ENCODE measurements around the gene RANBP2. TPM values are rescaled to one million over a fixed set of nuclear protein-coding genes. Genes with fewer than 3 reads are reported as not detected.

The RANBP2 gene
- total RNA-seq, 1 donor from 2014 or later = 70.0 TPM

GRCh38 chr2:108825736-108826135, 106.5 kb downstream of the RANBP2 start:
- Mint-ChIP-seq H3K27me3 (ENCODE audit: low read depth) (no peaks in the 10 kb centered on the region), H3K27ac (no peak overlapping the region), H3K4me1 (ENCODE audit: low read depth) (no peaks in the 10 kb centered on the region), H3K36me3 (ENCODE audit: low read depth) (peaks cover 20% of the 10 kb centered on the region), H3K9me3 (no peaks in the 10 kb centered on the region), H3K4me3 (ENCODE audit: low read depth) (no peak overlapping the region)
- no peak for DNase-seq (ENCODE audit: low spot score)
- intact Hi-C loops (cut with micrococcal nuclease) = no loop called here

GRCh38 chr2:108829578-108830310, 110.5 kb downstream of the RANBP2 start:
- Mint-ChIP-seq H3K27ac (no peak overlapping the region), H3K27me3 (ENCODE audit: low read depth) (no peaks in the 10 kb centered on the region)
- intact Hi-C loops (cut with micrococcal nuclease) = no loop called here

GRCh38 chr2:108833219-108833618, 113.9 kb downstream of the RANBP2 start:
- peak overlapping the region; percentile 47 for H3K27ac Mint-ChIP-seq
- H3K4me3 Mint-ChIP-seq (ENCODE audit: low read depth) = no peak overlapping the region

More at GRCh38 chr2:108829578-108830310, 110.5 kb downstream of the RANBP2 start:
- no peak for DNase-seq (ENCODE audit: low spot score)
- no peak overlapping the region for H3K4me3 Mint-ChIP-seq (ENCODE audit: low read depth)
- H3K9me3 Mint-ChIP-seq = peaks cover 4% of the 10 kb centered on the region
- peaks cover 29% of the 10 kb centered on the region for H3K36me3 Mint-ChIP-seq (ENCODE audit: low read depth)
- peaks cover 13% of the 10 kb centered on the region for H3K4me1 Mint-ChIP-seq (ENCODE audit: low read depth)

GRCh38 chr2:108834620-108835019, 115.3 kb downstream of the RANBP2 start:
- Mint-ChIP-seq H3K4me3 (ENCODE audit: low read depth) (no peak overlapping the region), H3K27ac (peak overlapping the region; percentile 28), H3K27me3 (ENCODE audit: low read depth) (no peaks in the 10 kb centered on the region), H3K9me3 (peaks cover 30% of the 10 kb centered on the region), H3K4me1 (ENCODE audit: low read depth) (peaks cover 19% of the 10 kb centered on the region), H3K36me3 (ENCODE audit: low read depth) (peaks cover 53% of the 10 kb centered on the region)
- intact Hi-C loops (cut with micrococcal nuclease) = no loop called here
- no peak for DNase-seq (ENCODE audit: low spot score)

More at GRCh38 chr2:108833219-108833618, 113.9 kb downstream of the RANBP2 start:
- no peak for DNase-seq (ENCODE audit: low spot score)
- H3K4me1 Mint-ChIP-seq (ENCODE audit: low read depth) = peaks cover 19% of the 10 kb centered on the region
- H3K36me3 Mint-ChIP-seq (ENCODE audit: low read depth) = peaks cover 47% of the 10 kb centered on the region
- H3K27me3 Mint-ChIP-seq (ENCODE audit: low read depth) = no peaks in the 10 kb centered on the region
- intact Hi-C loops (cut with micrococcal nuclease) = no loop called here
- H3K9me3 Mint-ChIP-seq = peaks cover 26% of the 10 kb centered on the region

- intact Hi-C loops (cut with micrococcal nuclease) = no loop called here
Measured at GRCh38 chr2:108835040-108835439, 115.8 kb downstream of the RANBP2 start.

More at GRCh38 chr2:108835040-108835439, 115.8 kb downstream of the RANBP2 start:
- peaks cover 19% of the 10 kb centered on the region for H3K4me1 Mint-ChIP-seq (ENCODE audit: low read depth)
- peaks cover 35% of the 10 kb centered on the region for H3K9me3 Mint-ChIP-seq
- H3K27me3 Mint-ChIP-seq (ENCODE audit: low read depth) = no peaks in the 10 kb centered on the region
- no peak overlapping the region for H3K4me3 Mint-ChIP-seq (ENCODE audit: low read depth)
- peaks cover 55% of the 10 kb centered on the region for H3K36me3 Mint-ChIP-seq (ENCODE audit: low read depth)
- H3K27ac Mint-ChIP-seq = peak overlapping the region; percentile 28
- DNase-seq (ENCODE audit: low spot score) = no peak

Other genes starting within 250 kb of the RANBP2 start
- gene LIMS1, start 185.0 kb upstream of the RANBP2 start, total RNA-seq = 48.4 and 49.1 TPM in 2 replicates
- gene CCDC138, start 67.3 kb downstream of the RANBP2 start, total RNA-seq = 13.6 and 14.1 TPM in 2 replicates

Data from activated T-helper 2 cell treated with anti-CD3 and anti-CD28 coated beads, Interferon-gamma antibody, Interleukin-2, Interleukin-4, amounts not matched to agents 10 μg/mL and 5 μg/mL and 100 μg/mL, durations not matched to agents 14 hours and 24 hours and 36 hours (primary cell).